Mesodermal cell (in vitro differentiated cells): ENCODE data around the gene TEN1.
A peak's percentile ranks its signal among the peaks of the same experiment; 100 is the strongest.

Experiments
- H3K27ac ChIP-seq: 2 replicates; pipeline ENCODE4 v1.7.0; 2013; ENCODE audit warnings: mild to moderate bottlenecking, low read depth, low read length, moderate library complexity; ENCODE audit not compliant: severe bottlenecking
- H3K36me3 ChIP-seq: 2 replicates; pipeline ENCODE4 v1.7.1; 2013; ENCODE audit warnings: mild to moderate bottlenecking, low read length, moderate library complexity; ENCODE audit not compliant: control insufficient read depth, insufficient read depth
- H3K4me1 ChIP-seq: one replicate; pipeline ENCODE4 v1.7.1; 2013; ENCODE audit warnings: mild to moderate bottlenecking, low read length; ENCODE audit not compliant: insufficient read depth, control insufficient read depth, poor library complexity, severe bottlenecking
- H3K4me3 ChIP-seq: 2 replicates; pipeline ENCODE4 v1.7.0; 2013; ENCODE audit warnings: low read length, control low read depth, mild to moderate bottlenecking; ENCODE audit not compliant: insufficient read depth, poor library complexity, severe bottlenecking; ENCODE audit errors: extremely low read depth
- H3K9me3 ChIP-seq: 2 replicates; pipeline ENCODE4 v1.7.1; 2013; ENCODE audit warnings: mild to moderate bottlenecking, low read length, moderate library complexity; ENCODE audit not compliant: control insufficient read depth
- WGBS, 2 experiments: methylation state at CpG; one replicate each; pipeline ENCODE4 v1.1.5; 2013; ENCODE audit warnings: missing lambda C conversion rate in 2 of 2; ENCODE audit not compliant: insufficient coverage in 2 of 2; 5-methylcytosine and 5-hydroxymethylcytosine counted together

The TEN1 gene

DNA sequence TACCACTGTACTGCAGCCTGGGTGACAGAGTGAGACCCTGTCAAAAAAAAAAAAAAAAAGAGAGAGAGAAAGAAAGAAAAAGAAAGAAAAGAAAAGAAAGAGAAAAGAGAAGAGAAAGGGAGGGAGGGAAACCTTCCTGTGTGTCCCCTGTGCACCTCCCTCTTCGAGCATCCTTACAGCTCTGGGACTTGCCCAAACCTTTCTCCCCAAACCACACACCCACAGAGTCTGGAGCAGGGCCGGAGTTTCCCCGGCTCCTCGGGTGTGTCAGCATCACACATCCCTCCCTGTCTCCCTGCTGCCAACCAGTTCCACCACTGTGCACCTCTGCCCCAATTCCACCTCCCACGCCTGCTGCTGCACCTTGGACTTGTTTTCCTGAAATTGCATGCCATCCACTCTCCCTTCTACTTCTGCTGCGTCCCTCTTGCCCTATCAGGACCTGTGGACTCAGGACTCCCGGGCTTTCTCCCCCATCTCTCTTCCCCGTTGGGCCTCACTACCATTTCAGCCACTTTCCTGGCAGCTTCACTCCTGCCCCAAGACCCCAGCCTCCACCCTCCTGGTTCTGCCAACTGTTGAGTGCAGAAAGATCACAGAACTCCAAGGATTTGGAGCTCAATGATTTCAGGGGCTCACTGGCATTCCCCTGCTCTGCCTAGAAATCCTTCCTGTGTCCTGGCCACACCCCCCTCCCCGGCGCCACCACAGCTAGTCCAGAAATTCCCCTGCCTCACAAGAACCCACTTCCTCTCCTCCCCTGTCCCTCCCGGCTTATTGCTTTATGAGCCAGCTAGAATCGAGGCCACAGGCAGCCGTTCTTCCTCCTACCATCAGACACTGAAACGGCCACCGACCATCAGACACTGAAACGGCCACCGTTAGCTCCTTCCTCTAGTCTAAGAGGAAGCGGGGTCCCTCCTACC, 17.9 kb downstream of the TEN1 start:
- 75 to 82% methylated on average over 16 of the region's 18 CpGs for WGBS, 2 experiments
- no peaks in the 10 kb centered on the region for H3K9me3 ChIP-seq
- peaks cover 20% of the 10 kb centered on the region for H3K4me1 ChIP-seq
- H3K36me3 ChIP-seq = peaks cover 8% of the 10 kb centered on the region
- no peak overlapping the region for H3K4me3 ChIP-seq
- peak overlapping the region; percentile 50 for H3K27ac ChIP-seq

DNA sequence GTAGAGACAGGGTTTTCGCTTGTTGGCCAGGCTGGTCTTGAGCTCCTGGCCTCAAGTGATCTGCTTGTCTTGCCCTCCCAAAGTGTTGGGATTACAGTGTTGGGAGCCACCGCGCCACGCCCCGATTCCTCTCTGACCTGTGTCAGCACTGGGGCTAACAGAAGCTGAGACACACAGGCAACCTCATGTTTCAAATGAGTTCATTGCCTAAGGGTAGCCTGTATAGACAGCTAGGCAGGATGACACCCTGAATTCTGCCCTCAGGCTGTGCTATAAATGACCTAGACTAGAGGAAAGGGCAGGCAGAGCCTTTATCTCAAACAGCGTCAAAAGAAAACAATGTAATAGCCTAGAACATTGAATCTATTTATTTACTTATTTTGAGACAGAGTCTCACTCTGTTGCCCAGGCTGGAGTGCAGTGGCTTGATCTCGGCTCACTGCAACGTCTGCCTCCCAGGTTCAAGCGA, 19.3 kb downstream of the TEN1 start:
- peaks cover 20% of the 10 kb centered on the region for H3K4me1 ChIP-seq
- 93 to 99% methylated on average over 8 of the region's 9 CpGs for WGBS, 2 experiments
- H3K9me3 ChIP-seq = no peaks in the 10 kb centered on the region
- no peak overlapping the region for H3K27ac ChIP-seq
- H3K36me3 ChIP-seq = peaks cover 5% of the 10 kb centered on the region
- no peak overlapping the region for H3K4me3 ChIP-seq

DNA sequence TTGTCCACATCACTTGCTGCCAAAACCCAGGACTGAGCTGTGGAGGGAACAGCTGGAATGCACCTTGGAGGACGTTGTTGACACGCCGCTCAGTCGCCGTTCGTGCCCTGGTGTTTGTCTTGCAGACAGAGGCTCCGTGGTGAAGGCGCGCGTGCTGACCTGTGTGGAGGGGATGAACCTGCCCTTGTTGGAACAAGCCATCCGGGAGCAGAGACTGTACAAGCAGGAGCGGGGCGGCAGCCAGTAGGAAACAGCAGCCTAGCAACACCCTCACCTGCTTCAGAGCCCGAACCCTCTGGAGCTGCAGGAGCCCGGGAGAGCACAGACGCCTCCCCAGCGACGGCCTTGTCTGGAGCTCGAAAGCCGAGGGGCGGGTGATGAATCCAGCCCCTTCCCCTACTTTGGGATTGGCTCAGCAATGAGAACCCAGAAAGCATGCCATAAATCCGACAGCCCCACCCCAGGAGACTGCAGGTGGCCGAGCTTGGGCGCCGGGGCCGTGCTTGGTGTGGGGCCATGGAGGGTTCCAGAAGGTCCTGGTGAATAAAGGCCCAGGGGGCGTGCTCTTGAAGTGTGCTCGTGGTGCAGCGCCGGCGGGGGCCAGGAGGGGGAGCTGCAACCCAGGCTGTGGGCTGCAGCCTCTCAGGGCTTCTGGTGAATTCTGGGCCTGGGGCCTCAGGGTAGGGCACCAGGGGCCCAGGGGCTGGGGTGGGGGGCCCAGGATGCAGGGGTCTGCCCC, 21.1 kb downstream of the TEN1 start:
- no peak overlapping the region for H3K4me3 ChIP-seq
- H3K9me3 ChIP-seq = no peaks in the 10 kb centered on the region
- no peak overlapping the region for H3K27ac ChIP-seq
- H3K4me1 ChIP-seq = peaks cover 28% of the 10 kb centered on the region
- H3K36me3 ChIP-seq = peaks cover 5% of the 10 kb centered on the region
- WGBS, 2 experiments = 73 to 79% methylated on average over 23 to 29 of the region's 31 CpGs

DNA sequence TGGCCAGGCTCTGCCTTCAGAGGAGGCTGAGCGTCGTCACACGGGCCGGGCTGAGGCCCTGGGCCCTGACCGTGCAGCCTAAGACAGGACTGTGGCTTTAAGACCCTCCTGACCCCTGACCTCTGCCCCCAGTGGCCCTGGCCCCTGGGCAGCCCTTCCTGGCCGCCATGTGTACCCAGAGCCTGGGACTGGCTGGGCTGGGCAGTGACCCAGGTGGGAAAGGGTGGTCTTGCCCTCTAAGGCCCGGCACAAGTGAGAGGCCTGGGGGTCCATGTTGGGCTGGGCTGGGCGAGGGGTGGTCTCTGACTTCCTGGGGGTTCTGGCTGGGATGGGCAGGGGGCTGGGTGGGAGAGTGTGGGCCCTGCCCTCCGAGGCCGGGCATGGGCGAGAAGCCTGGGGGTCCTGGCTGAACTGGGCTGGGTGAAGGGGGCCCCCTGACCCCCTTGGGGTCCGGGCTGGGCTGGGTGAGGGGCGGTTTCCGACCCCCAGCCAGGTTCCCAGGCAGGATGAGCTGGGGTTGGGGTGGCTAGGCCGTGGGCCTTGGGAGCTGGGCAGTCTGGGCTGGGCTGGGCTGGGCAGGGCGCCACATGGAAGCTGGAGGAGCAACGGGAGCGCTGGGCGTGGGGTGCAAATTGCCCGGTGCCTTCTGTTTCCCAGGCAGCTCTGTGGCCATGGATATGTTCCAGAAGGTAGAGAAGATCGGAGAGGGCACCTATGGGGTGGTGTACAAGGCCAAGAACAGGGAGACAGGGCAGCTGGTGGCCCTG, 21.9 kb downstream of the TEN1 start, which contains the start of gene CDK3:
CDK3 (plus strand) TSS at position 101 of the 767 bp plus-strand sequence; CDS start at position 672, 571 bp downstream.
- H3K27ac ChIP-seq = no peak within 1 kb of the TSS
- H3K4me1 ChIP-seq = peaks cover 29% of the 10 kb centered on the region
- no peaks in the 10 kb centered on the region for H3K9me3 ChIP-seq
- H3K36me3 ChIP-seq = no peaks in the 10 kb centered on the region
- H3K4me3 ChIP-seq = no peak within 1 kb of the TSS
- WGBS, 2 experiments = 80 to 86% methylated on average over 11 to 14 of the region's 21 CpGs

DNA sequence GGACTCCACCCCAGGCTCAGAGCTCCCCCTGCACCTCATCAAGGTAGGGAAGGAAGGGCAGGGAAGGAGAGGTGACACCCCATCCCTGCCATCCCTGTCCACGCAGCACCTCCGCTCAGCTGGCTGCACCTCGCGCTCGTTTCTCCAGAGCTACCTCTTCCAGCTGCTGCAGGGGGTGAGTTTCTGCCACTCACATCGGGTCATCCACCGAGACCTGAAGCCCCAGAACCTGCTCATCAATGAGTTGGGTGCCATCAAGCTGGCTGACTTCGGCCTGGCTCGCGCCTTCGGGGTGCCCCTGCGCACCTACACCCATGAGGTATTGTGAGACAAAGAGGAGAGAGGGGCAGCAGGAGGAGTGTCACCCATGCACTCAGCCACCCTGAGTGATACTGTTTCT, 23.1 kb downstream of the TEN1 start:
- Histone ChIP-seq H3K4me1 (peaks cover 23% of the 10 kb centered on the region), H3K36me3 (no peaks in the 10 kb centered on the region), H3K9me3 (no peaks in the 10 kb centered on the region), H3K4me3 (no peak overlapping the region), H3K27ac (no peak overlapping the region)
- WGBS, 2 experiments = 96 to 98% methylated on average over 10 to 12 of the region's 12 CpGs

DNA sequence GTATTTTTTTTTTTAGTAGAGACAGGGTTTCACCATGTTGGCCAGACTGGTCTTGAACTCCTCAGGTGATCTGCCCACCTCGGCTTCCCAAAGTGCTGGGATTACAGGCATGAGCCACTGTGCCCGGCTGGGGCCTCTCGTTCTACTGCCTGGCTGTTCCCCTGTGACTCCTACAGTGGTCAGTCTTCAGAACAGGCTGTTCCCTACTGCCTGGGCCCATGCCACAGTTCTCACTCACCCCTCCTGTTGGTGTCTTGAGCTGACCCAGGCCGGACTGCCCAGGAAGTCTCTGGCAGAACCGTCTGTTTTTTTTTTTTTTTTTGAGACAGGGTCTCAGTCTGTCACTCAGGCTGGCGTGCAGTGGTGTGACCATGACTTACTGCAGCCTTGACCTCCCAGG, 24.9 kb downstream of the TEN1 start:
- Histone ChIP-seq H3K4me3 (no peak overlapping the region), H3K4me1 (peaks cover 9% of the 10 kb centered on the region), H3K36me3 (no peaks in the 10 kb centered on the region), H3K27ac (no peak overlapping the region), H3K9me3 (no peaks in the 10 kb centered on the region)
- 88 to 91% methylated on average over 5 to 6 of the region's 6 CpGs for WGBS, 2 experiments

DNA sequence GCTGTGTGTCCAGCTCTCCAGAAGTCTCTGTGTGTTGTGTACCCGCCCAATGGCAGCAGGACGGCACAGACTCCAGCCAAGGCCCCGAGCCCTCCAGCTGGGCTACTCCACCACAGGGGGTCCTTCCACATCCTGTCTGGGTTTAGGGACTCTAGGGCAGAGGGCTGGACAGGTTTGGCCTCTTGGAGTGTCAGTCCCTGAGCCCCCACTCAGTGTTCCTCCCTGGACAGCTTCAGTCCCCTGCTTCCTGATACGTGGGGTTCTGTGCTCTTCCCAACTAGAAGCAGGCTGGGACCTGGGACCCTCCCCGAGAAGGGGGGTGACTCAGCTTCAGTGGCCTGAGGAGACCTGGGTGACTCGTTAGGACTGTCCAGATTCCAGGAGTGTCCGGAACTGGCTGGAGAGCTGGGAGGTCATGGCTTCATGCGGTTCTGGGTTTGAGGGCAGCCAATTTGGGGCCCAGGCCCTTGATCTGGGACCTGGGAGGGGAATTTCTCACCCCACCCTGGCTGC, 25.8 kb downstream of the TEN1 start:
- no peaks in the 10 kb centered on the region for H3K36me3 ChIP-seq
- peaks cover 9% of the 10 kb centered on the region for H3K4me1 ChIP-seq
- no peak overlapping the region for H3K4me3 ChIP-seq
- WGBS, 2 experiments = 85 to 98% methylated on average over 6 to 8 of the region's 8 CpGs
- H3K27ac ChIP-seq = peak overlapping the region; percentile 32
- H3K9me3 ChIP-seq = no peaks in the 10 kb centered on the region

DNA sequence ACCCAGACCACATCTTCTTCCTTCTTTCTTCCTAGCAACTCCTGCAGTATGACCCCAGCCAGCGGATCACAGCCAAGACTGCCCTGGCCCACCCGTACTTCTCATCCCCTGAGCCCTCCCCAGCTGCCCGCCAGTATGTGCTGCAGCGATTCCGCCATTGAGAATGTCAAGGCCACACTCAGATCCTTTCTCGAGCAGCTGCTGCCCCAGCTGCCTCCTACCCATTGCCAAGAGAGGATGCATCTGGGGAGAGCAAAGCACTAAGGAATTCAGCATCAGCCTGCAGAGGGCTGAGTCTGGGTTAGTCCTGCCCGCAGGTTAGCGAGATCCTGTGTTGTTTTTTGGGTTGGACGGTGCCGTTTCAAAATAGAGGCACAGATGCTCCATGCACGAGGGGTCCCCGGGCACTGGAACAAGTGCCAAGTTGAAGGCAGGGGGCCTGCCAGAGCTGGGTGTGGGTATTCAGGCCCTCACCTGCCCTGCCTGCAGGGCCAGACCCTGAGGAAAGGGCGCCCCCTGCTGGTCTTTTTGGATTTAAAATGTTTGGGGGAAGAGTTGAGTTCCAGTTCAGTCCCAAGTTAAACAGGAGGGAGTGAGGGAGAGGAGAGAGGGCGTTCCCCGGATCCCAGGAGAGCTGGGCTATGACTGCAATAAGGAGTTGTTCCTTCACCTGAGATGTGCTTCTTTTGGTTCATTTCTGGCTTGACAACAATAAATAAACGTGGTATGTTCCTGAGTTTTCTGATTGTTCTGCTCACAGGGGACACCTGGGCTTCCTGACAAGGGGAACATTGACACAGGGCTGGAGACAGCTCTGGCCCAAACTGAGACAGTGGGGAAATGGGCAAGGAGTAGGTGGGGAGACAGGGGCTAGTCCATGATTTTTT, 26.5 kb downstream of the TEN1 start:
- Histone ChIP-seq H3K9me3 (no peaks in the 10 kb centered on the region), H3K4me1 (peaks cover 9% of the 10 kb centered on the region), H3K36me3 (no peaks in the 10 kb centered on the region), H3K27ac (peak overlapping the region; percentile 32), H3K4me3 (no peak overlapping the region)
- 70 to 73% methylated on average over 12 to 16 of the region's 16 CpGs for WGBS, 2 experiments

DNA sequence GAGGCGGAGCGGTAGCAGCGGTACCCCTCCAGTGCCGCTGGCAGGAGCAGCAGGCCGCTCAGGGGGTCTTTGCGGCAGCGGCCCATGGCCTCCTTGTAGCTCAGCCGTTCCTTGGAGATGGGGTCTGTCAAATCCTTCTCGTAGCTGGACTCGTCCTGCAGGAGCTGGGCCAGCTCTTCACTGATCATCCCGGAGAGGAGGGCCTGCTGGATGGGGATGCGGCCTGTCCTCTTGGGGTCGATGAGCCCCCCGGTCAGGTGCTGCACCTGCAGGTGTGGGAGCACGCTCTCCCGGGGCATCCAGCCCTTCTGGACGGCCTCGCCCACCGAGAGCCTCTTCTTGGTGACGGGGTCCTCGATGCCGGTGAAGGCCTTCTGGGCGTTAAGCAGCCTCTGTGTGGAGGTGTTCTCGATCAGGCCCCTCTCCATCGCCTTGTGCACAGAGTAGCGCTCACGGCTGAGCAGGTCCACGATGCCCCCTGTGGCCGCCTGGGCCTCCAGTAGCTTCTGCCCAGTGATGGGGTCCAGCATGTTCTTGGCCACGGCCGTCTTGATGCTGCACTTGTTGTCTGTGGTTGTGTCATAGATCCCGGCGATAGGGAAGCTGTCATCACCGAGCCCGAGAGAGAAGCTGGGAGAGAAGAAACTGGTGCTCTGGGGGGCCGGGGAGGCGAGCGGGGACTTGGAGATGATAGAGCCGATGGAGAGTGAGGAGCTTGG, 28.2 kb downstream of the TEN1 start:
- Histone ChIP-seq H3K9me3 (no peaks in the 10 kb centered on the region), H3K36me3 (no peaks in the 10 kb centered on the region), H3K4me3 (no peak overlapping the region), H3K4me1 (peaks cover 9% of the 10 kb centered on the region), H3K27ac (no peak overlapping the region)
- 93 to 94% methylated on average over 37 to 39 of the region's 39 CpGs for WGBS, 2 experiments
